Dedifferentiated amniotic fluid mesenchymal stem cell (primary cell): ENCODE results near the gene ZNF778.
"Not testable (repeated sequence)": the region's sequence is repeated elsewhere in the genome, so short reads cannot be mapped to it uniquely, and the experiment has no call there.

Experiments
- DNase-seq: peaks from one replicate; pipeline ENCODE4 v3.0.0-alpha.2; 2016; ENCODE audit errors: extremely low spot score

ZNF778 gene

DNA sequence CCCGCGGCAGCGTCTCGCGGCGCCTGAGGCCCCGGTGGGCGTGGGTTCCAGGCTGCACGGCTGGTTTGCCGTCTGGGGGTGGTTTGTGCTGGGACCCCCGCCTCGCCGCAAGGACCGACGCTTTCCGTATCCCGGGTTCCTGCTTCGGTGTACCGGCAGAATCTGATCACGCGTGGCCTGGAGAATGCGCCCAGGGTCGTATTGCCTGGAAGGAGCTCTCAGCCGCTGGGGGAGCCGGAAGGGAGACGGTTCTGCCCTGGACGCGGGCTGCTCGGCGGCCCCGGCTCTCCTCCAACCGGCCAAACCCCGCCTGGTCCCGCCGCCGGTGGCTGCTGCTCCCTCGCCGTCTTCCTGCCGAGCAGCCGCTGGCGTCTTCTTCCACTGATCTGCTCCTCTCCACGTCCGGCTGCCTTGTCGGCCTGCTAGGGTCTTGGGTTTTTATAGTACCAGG is 39.8 kb downstream of the ZNF778 start:
- DNase-seq, result no peak

DNA sequence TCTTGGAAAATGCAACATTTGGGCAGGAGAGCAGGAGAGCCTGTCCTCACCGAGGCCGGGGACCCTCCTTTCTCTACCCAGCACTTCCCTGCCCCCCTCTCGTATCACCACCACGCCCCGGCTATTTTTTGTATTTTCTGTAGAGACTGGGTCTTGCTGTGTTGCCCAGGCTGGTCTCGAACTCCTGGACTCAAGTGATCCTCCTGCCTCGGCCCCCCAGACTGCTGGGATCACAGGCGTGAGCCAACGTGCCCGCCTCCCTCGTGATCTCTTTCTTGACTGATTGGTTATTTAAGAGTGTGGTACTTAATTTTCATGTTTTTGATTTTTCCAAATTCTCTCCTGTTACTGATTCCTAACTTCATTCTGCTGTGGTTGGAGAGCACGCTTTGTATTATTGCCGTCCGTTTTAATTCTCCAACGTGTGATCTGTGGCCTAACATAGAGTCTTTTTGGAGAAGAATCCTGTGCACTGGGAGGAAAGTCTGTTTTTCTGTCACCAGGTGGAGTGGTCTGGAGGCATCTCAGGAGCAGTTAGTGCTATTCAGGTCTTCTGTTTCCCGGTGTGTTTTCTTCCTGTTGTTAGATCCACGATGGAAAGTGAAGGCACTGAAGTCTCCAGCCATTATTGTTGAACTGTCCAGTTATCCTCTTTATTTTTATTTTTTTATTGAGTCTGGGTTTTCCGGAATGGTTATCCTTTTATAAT is 40.4 kb downstream of the ZNF778 start:
- DNase-seq, result no peak

DNA sequence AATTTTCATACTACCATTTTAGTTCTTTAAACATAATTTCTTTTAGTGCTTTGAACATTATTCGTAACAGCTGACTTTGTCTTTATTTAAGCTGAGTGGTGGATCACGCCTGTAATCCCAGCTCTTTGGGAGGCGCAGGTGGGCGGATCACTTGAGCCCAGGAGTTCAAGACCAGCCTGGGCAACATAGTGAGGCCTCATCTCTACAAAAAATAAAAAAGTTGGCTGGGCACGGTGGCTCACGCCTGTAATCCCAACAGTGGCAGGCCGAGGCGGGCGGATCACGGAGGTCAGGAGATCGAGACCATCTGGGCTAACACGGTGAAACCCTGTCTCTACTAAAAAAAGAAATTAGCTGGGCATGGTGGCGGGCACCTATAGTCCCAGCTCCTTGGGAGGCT is 42.4 kb downstream of the ZNF778 start:
- not testable (repeated sequence) for DNase-seq

DNA sequence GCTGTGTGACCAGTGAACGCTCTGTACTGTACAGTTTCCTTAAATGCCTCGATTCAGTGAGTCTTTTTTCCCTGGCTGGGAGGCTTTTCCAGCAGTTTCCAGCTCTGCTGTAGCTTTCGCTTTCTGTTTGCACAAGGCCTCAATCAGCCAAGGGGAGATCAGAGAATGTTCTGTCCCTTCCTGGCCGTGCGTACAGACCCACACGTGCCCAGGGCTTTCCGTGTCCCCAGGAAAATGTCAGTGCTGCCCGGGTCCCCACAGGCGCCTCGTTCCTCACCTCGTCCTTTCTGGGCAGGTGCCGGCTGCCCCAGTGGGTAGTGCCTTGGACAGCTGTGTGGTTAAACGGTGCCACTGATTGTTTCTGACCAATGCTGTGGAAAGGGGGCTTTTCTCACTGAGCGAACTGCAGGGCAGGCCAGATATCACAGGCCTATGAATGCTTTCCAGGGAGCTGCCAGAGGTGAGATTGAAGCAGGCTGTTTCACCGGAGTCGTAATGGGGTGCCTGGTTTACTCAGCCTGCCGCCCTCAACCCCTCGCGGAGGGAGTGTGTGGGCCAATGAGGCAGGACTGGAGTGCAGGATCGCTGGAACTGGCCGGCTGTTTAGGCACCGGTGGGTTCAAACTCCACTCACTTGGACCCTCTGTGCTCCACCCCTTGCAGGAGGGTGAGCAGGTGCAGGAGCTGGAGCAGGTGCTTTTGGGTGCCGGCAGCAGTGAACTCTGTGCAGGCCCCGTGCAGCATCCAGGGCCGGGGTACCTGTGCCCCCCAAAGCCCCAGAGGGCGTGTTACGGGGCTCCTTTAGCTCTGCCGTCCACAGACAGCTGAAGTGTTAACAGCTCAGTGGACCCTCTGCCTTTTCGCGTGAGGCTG is 44.4 kb downstream of the ZNF778 start:
- DNase-seq, result no peak

DNA sequence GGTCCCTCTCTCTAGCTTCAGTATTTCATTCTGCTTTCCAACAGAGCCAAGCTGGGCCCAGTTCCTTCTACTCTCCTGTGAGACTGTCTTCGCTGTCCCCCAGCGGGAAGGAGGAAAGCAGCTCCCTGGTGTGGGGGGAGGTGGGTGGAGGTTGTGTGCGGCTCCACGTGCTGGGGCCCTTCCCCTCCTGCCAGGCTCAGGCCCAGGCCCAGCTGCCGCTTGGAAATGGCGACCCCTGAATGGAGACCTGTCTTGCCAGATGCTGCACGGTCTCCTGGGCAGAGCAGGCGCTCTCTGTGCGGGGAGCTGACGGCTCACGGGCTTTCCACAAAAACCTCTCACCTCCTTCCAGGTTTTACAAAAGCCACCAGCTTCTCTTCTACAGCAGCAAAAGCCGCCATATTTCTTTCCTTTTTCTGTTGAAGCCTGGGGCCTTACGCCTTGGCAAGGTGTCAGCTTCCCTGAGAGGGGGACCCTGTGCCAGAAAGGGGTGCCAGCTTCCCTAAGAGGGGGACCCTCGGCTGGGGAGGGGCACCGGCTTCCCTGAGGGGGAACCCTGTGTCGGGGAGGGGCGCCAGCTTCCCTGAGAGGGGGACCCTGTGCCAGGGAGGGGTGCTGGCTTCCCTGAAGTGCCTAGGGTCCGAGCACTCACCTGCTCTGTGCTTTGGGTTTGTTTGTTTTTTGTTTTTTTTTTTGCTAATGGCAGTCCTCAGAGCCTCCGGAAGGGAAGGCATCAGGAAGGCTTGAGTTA is 47.5 kb downstream of the ZNF778 start:
- DNase-seq, result no peak

DNA sequence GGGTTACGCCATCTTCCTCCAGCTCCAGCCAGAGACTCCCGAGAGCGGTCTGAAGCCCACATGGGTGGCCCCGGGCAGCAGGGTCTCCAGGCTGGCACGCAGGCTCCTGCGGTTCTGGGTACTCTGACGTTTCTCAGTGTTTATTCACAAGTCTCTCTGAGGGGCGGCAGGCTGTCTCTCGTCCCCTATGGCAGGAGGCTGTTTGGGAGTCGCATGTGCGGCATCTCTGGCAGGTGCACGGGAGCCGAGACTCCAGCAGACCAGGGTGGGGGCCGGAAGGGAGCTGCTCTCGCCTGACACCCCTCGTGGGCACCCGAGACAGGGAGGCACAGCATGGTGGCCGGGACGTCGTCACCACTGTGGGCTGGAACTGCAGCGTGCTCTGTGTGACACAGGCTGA is 48.1 kb downstream of the ZNF778 start:
- DNase-seq, result no peak

DNA sequence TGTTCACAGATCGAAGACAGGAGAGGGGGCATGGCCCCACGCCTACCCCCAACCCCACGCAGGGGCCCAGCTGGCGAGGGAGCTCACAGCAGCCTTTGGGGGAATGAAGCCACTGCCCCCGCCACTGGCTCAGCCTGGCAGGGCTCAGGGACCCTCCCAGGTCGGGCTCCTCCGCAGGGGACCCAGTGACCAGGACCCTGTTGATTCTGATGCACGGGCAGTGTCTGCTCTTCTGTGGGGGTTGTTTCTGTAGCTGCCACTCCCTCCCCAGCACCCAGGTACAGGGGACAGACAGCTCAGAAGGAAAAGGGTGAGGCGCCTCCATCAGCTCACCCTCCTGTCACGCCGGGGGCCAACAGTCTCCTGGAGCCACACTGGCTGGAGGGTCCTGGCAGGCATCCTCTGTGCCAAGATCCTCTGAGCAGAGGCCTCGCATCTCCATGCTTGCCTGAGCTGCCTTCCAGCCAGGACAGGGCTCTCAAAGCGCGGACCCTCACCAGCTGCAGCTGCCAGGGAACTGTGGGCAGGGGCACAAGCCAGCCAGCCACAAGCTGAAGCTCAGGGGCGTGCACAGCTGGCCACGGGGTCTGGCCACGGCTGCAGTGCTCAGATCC is 49.1 kb downstream of the ZNF778 start:
- DNase-seq, result no peak

DNA sequence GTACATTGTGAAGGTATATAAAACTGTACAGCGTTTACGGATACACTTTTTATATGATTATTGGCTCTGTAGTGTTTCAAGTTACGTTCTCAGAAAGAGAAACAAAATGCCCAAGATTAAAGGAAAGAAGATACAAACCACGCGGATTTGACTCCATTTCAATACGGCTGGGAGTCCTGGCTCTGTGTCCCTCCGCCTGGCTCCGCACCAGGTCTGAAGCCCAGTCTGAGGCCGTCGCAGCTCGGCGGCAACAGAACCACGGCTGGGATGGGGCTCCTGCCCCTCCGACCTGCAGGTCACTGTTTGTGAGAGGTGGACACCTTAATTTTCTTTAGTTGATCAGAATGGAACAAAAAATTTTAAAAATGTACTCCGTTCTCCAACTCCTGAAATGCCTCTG is 50.2 kb downstream of the ZNF778 start:
- DNase-seq, result not testable (repeated sequence)

DNA sequence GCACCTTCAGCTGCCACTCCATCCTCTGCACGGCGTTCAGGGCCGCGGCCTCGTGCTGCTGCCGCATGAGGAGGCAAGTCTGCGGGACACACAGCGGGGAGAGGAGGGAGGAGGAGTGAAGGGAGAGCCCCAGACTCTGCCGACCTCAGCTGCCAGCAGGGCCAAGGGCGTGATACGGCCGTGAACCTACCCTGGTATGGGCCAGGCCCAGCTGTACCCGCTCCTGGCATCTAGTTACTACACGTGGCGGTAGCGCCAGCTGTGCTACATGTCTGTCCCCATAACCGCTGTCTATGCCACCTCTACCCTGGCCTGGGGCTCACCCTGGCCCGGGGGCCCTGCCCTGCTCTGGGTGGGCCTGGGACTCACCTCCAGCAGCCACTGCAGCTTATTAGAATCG is 51.1 kb downstream of the ZNF778 start:
- DNase-seq, result no peak

DNA sequence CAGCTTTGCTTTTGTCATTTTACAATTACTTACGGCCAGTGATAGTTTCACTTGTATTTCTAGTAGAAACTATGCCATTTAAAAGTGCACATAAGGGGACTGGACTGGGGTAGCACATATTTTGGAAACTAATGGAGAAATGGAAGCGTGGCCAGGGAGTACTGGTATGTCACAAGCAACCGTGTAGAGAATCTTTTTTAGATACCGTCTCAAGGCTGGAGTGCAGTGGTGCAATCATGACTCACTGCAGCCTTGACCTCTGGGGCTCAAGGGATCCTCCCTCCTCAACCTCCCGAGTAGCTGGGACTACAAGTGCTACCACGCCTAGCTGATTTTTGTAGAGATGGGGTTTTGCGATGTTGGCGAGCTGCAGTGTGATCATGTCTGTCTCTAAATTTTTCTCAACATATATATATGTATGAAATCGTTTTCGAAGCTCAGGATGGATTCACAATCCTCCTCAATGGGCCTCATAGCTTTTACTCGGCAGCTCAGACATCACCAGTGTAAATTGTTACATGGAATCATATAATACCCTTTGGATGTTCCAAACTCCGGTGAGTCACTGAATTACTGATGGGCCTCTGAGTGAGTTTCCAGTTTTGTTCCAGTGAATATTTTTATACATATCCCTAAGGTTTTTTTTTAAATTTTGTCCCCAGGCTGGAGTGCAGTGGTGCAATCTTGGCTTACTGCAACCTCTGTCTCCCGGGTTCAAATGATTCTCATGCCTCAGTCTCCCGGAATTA is 51.7 kb downstream of the ZNF778 start:
- no peak for DNase-seq

DNA sequence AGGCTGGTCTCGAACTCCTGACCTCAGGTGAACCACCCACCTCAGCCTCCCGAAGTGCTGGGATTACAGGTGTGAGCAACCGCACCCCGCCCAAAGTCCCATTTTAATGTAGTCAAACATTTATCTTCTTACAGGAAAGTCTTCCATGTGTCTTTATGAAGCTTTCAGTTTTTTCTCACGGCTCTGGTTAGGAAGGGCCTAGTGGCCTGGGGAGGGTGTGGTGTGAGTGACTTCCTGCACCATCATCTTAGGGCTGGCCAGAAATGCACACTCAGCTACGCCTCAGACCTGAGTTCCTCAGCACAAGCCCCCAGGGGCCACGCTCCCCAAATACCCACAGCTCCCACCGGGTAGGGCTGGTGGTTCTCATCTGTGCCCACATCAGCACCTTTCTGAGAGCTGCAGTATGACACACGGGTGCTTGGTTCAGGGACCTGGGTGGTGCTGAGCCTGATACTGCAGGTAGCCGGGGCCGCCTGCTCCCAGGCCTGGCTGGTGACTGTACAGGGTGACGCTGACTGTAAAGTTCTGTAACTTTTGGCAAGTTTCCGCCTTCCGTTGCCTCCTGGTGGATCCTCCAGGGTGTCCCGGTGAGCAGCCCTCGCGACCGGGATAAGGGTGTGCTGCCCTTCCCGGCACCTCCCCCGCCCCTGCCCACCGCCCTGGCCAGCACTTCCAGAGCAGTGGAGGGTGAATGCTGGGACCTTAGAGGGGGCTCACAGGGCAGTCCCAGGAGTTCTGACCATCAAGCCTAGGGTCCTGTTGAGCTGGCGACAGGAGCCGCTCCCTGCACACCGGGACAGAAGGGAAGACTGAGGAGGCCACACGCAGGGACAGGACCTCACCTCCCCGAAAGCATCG is 52.5 kb downstream of the ZNF778 start:
- DNase-seq, result no peak

DNA sequence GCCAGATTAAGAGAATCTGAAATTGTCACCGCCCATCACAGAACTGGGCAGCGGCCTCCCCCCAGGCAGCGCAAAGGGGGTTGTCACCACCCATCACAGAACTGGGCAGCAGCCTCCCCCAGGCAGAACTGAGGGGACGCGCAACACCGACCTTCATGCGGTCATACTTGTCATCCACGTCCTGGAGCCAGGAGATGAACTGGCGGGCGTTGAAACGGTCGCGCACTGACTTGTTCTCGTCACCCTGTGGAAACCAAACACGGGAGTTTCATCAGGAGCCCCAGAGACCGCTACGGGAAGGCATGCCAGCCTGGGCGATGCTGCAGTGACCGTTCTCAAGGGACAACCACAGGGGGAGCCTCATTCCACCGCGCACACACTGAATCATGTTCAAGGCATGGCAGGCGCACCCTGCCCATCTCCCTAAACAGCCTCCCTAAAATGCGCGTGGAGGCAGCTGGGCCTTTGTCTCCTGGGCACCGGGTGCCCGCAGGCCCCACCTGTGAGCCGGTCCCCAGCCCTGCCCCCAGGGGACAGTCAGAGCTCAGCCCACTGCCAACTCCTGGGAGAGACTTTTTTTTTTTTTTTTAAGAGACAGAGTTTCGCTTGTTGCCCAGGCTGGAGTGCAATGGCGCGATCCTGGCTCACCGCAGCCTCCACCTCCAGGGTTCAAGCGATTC is 53.3 kb downstream of the ZNF778 start:
- DNase-seq, result no peak

DNA sequence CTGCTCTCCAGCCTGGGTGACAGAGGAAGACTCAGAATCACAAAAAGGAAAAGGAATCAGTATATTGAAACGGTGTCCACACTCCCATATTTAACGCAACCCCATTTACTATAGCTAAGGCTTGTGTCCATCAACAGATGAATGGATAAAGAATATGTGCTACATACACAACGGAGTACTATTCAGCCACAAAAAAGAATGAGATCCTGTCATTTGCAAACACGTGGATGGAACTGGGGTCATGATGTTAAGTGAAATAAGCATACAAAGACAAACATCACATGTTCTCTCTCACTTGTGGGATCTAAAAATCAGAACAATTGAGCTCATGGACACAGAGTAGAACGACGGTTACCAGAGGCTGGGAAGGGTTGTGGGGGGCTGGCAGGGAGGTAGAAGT is 55.1 kb downstream of the ZNF778 start:
- DNase-seq, result no peak

DNA sequence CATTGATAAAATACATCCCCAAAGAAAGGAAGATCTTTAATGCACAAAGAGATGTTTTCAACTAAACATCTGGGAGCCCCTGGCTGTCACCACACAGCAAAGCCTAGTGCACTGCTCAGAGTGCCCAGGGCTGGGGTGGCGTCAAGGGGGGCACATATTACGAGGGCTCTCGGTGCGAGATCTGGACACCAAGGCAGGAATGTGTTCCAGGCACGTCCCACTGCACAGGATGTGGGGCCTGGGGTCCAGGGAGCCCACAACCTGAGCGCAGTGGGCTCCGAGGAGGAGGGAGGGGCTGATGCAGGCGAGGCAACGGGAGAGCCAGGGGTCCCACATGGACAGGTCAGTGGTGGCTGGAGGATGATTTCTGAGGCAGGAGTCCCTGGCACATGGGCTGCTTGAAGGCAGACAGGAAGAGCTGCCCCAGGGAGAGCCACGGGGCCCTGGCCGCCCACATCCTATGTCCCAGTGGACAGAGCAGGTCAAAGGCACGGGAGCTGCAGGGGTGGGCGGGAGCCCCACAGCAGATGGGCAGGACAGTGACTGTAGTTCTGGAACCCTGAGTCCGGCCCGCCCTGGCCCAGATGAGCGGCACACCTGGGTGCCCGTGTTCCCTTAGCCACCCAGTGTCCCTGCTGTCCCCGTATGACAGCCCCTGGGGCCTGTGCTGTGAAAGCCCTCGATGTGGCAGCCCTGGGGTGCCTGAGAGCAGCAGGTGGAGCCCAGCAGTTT is 56.4 kb downstream of the ZNF778 start:
- no peak for DNase-seq

DNA sequence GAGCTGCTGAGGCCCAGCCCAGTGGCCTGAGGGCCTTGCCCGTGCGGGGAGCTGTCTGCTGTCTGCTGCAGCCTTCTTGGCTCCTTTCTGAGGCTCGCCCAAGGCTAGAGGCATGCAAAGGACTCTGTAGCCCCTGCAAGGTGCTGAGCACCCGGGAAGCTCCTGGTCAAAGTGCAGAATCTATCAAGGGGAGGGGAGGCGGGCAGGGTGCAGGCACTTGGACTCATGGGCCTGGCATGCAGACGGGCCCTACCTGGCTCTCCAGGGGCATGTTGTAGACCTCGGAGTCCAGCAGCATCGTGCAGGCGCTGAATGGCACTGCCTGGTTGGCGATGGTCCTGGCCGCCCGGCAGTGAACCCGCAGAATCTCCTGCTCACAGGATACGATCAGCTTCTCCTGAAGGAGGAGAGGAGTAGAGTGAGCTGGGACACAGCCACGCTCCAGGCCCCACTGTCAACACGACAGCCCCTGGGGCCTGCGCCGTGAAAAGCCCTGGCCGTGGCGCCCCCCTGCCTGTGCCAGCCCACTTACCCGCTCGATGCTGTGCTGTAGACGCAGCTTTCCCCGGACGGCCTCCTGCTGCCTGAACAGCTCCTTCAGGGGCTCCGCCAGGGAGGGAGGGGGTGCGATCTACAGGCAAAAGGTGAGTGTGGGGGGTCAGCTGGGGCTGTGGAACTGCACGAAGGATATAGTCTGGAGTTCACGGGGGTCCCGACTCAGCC is 57.2 kb downstream of the ZNF778 start:
- no peak for DNase-seq

DNA sequence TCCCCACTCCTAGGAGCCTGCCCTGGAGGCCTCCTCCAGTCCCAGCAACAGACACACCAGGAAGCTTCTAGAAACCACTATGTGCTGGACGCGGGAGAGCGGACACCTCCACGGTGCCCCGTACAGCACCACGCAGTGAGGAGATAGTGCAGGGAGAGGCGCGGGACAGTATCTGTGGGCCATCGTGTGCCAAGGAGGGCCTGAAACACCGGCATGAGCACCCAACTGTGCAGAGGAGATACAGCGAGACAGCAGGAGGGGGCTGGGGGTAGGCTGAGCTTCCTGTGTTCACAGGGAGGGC is 57.7 kb downstream of the ZNF778 start:
- no peak for DNase-seq

DNA sequence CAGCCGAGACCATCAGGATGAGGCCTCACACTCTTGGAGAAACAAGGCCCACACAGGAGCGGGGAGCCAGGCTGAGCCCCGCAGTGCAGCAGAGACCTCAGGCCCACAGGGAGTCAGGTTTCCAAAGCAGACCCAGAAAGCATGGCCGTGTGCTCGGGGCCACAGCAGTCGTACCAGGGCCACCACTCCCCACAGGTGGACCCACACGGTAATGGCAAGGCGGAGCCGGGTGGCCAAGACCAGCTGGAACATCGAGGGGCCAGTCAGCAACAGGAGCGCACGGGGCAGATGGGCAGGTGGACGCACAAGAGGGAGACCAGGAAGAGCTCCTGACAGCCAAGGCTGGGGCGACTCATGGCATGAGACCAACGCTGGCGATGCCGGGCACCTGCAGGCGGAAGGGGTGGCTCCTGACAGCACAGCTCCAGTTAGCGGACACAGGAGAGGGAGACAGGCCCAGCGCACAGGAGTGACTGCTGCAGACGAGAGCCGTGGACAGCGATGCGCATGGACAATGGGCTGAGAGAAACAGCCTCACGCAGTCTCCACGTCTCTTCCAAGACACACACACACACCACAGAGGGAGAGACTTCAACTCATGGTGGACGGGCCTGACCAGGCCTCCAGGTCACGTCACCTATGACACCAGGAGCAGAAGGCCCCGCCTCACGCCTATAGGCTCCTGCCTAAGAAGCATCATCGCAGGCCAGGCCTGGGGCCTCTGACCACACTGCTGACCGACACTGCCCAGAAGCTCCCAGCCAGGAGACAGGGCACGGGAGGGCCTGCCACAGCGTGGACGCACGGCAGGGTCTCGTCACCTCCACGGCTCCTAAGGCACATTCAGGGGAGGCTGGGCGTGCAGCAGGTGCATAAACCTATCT is 58.6 kb downstream of the ZNF778 start:
- no peak for DNase-seq

DNA sequence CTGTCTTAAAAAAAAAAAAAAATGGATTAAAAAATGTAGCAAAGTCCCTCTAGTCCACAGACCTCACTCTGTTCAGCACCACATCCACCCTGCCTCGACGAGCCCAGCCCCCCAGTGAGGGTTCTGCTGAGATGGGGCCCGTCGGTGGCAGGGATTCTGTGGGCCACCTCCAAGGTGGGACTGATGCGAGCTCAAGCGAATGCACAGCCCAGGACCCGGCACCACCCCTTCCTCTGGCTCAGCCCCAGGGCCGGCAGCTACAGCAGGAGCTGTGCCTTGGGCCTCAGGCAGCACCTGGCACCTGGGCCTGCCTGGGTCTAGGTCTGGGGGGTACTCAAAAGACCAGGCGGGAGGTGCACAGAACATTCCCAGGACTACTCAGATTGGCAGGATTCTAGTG is 59.5 kb downstream of the ZNF778 start:
- no peak for DNase-seq
